ENCODE data around the gene LRRTM4. TPM values are rescaled to one million over a fixed set of nuclear protein-coding genes. Genes with fewer than 3 reads are reported as not detected.

LRRTM4 gene
- total RNA-seq, 2 donors from 2014 or later = 0.33 TPM; not detected in 1

GRCh38 chr2:77210725-77211124 lies 311.5 kb downstream of the LRRTM4 start:
- Histone ChIP-seq H3K36me3 (replicated peaks in 1 of 2; ENCODE audit: insufficient read depth in 1 of 2, low read depth in 2 of 2) (no peaks in the 10 kb centered on the region), H3K9me3 (no peaks in the 10 kb centered on the region), H3K27me3 (no peaks in the 10 kb centered on the region), H3K27ac (no peak overlapping the region), H3K4me1 (no peaks in the 10 kb centered on the region), H3K4me3 (no peak overlapping the region)
- intact Hi-C loops (cut with DNase I) = no loop called here
- ATAC-seq = no peak
- DNase-seq = peak in 2 of 4 donors; percentile 6 to 8
- TF ChIP-seq POLR2A (IDR thresholded peaks at IDR 0.05) = no peak
- TF ChIP-seq, protein P1, sequence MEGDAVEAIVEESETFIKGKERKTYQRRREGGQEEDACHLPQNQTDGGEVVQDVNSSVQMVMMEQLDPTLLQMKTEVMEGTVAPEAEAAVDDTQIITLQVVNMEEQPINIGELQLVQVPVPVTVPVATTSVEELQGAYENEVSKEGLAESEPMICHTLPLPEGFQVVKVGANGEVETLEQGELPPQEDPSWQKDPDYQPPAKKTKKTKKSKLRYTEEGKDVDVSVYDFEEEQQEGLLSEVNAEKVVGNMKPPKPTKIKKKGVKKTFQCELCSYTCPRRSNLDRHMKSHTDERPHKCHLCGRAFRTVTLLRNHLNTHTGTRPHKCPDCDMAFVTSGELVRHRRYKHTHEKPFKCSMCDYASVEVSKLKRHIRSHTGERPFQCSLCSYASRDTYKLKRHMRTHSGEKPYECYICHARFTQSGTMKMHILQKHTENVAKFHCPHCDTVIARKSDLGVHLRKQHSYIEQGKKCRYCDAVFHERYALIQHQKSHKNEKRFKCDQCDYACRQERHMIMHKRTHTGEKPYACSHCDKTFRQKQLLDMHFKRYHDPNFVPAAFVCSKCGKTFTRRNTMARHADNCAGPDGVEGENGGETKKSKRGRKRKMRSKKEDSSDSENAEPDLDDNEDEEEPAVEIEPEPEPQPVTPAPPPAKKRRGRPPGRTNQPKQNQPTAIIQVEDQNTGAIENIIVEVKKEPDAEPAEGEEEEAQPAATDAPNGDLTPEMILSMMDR (IDR thresholded peaks at IDR 0.05) = no peak
- WGBS, 2 donors = 65 to 74% methylated on average over 3 of the region's 3 CpGs

- Histone ChIP-seq H3K27ac (no peak overlapping the region), H3K4me3 (no peak overlapping the region), H3K4me1 (no peaks in the 10 kb centered on the region), H3K9me3 (no peaks in the 10 kb centered on the region), H3K36me3 (replicated peaks in 1 of 2; ENCODE audit: insufficient read depth in 1 of 2, low read depth in 2 of 2) (no peaks in the 10 kb centered on the region), H3K27me3 (no peaks in the 10 kb centered on the region)
- no peak for ATAC-seq
- no peak for DNase-seq
- WGBS, 2 donors = 63 to 73% methylated on average over 1 of the region's 1 CpG
- intact Hi-C loops (cut with DNase I) = no loop called here
- TF ChIP-seq POLR2A (IDR thresholded peaks at IDR 0.05) = no peak
- TF ChIP-seq, protein P1 (IDR thresholded peaks at IDR 0.05) = no peak
These were observed 314.8 kb downstream of the LRRTM4 start for GRCh38 chr2:77207331-77207730.

- no peaks in the 10 kb centered on the region for H3K27me3 ChIP-seq
- H3K9me3 ChIP-seq = no peaks in the 10 kb centered on the region
- H3K27ac ChIP-seq = no peak overlapping the region
- H3K4me1 ChIP-seq = no peaks in the 10 kb centered on the region
- intact Hi-C loops (cut with DNase I) = no loop called here
- TF ChIP-seq, protein P1 (IDR thresholded peaks at IDR 0.05) = no peak
- no peak for TF ChIP-seq POLR2A (IDR thresholded peaks at IDR 0.05)
- WGBS, 2 donors = 82 to 93% methylated on average over 2 of the region's 2 CpGs
- no peaks in the 10 kb centered on the region for H3K36me3 ChIP-seq (replicated peaks in 1 of 2; ENCODE audit: insufficient read depth in 1 of 2, low read depth in 2 of 2)
- H3K4me3 ChIP-seq = no peak overlapping the region
- no peak for ATAC-seq
- no peak for DNase-seq
These were observed 320.4 kb downstream of the LRRTM4 start for GRCh38 chr2:77201755-77202154.

GRCh38 chr2:77199411-77199810 lies 322.8 kb downstream of the LRRTM4 start:
- H3K27ac ChIP-seq = no peak overlapping the region
- no peaks in the 10 kb centered on the region for H3K9me3 ChIP-seq
- TF ChIP-seq, protein P1 (IDR thresholded peaks at IDR 0.05) = no peak
- TF ChIP-seq POLR2A (IDR thresholded peaks at IDR 0.05) = no peak
- no peaks in the 10 kb centered on the region for H3K27me3 ChIP-seq
- intact Hi-C loops (cut with DNase I) = no loop called here
- no peak for DNase-seq
- ATAC-seq = no peak
- H3K4me1 ChIP-seq = no peaks in the 10 kb centered on the region
- H3K4me3 ChIP-seq = no peak overlapping the region
- H3K36me3 ChIP-seq (replicated peaks in 1 of 2; ENCODE audit: insufficient read depth in 1 of 2, low read depth in 2 of 2) = no peaks in the 10 kb centered on the region

- Histone ChIP-seq H3K4me3 (no peak overlapping the region), H3K36me3 (replicated peaks in 1 of 2; ENCODE audit: insufficient read depth in 1 of 2, low read depth in 2 of 2) (no peaks in the 10 kb centered on the region), H3K9me3 (no peaks in the 10 kb centered on the region), H3K27me3 (no peaks in the 10 kb centered on the region), H3K27ac (no peak overlapping the region), H3K4me1 (no peaks in the 10 kb centered on the region)
- 80 to 83% methylated on average over 4 of the region's 4 CpGs for WGBS, 2 donors
- DNase-seq = no peak
- intact Hi-C loops (cut with DNase I) = no loop called here
- ATAC-seq = no peak
- TF ChIP-seq, protein P1 (IDR thresholded peaks at IDR 0.05) = no peak
- no peak for TF ChIP-seq POLR2A (IDR thresholded peaks at IDR 0.05)
These were observed 328.2 kb downstream of the LRRTM4 start for GRCh38 chr2:77193858-77194448.
